CD4-positive, alpha-beta T cell treated with Interleukin-6 at 100 ng/mL for 8 hours (primary cell): ENCODE results near the gene ULK4.
"Not testable (repeated sequence)": the region's sequence is repeated elsewhere in the genome, so short reads cannot be mapped to it uniquely, and the experiment has no call there.

Source experiments
- DNase-seq: peaks from one replicate; pipeline ENCODE4 v3.0.0-alpha.2; 2020; ENCODE audit warnings: mixed read lengths, low spot score

The ULK4 gene

GRCh38 chr3:41961751-41962679 is at the start of gene ULK4:
Gene ULK4 (minus strand): TSS chr3:41962103. CDS start chr3:41954759, 7,344 bp downstream.
- peak; percentile 96 for DNase-seq

- DNase-seq, result no peak
These were observed 48.6 kb upstream of the ULK4 start for GRCh38 chr3:42010530-42010929.

GRCh38 chr3:42009456-42009855 is 47.6 kb upstream of the ULK4 start:
- DNase-seq, result no peak

- no peak for DNase-seq
These were observed 45.9 kb upstream of the ULK4 start for GRCh38 chr3:42007785-42008184.

GRCh38 chr3:42005401-42005800 is 43.5 kb upstream of the ULK4 start:
- no peak for DNase-seq

GRCh38 chr3:42002790-42003189 is 40.9 kb upstream of the ULK4 start:
- DNase-seq, result no peak

GRCh38 chr3:42001777-42002176 is 39.9 kb upstream of the ULK4 start:
- no peak for DNase-seq

GRCh38 chr3:41999909-42000308 is 38.0 kb upstream of the ULK4 start:
- no peak for DNase-seq

- no peak for DNase-seq
These were observed 36.0 kb upstream of the ULK4 start for GRCh38 chr3:41997702-41998550.

GRCh38 chr3:41991437-41991836 is 29.5 kb upstream of the ULK4 start:
- DNase-seq, result no peak

- no peak for DNase-seq
These were observed 27.6 kb upstream of the ULK4 start for GRCh38 chr3:41989518-41989917.

GRCh38 chr3:41987627-41988026 is 25.7 kb upstream of the ULK4 start:
- no peak for DNase-seq

- DNase-seq, result no peak
These were observed 24.7 kb upstream of the ULK4 start for GRCh38 chr3:41986561-41986960.

- DNase-seq, result no peak
These were observed 23.1 kb upstream of the ULK4 start for GRCh38 chr3:41985018-41985417.

- not testable (repeated sequence) for DNase-seq
These were observed 21.2 kb upstream of the ULK4 start for GRCh38 chr3:41983091-41983490.

GRCh38 chr3:41977401-41977800 is 15.5 kb upstream of the ULK4 start:
- not testable (repeated sequence) for DNase-seq

GRCh38 chr3:41975416-41976103 is 13.7 kb upstream of the ULK4 start:
- no peak for DNase-seq

GRCh38 chr3:41974223-41974622 is 12.3 kb upstream of the ULK4 start:
- DNase-seq, result no peak

GRCh38 chr3:41972802-41973201 is 10.9 kb upstream of the ULK4 start:
- DNase-seq, result no peak

GRCh38 chr3:41966206-41966605 is 4.3 kb upstream of the ULK4 start:
- DNase-seq, result no peak

- no peak for DNase-seq
These were observed 1.9 kb upstream of the ULK4 start for GRCh38 chr3:41963823-41964222.
